ENCODE data around the gene ARSI.

- TF ChIP-seq CTCF (IDR thresholded peaks at IDR 0.05) (no peak), POLR2A (IDR thresholded peaks at IDR 0.05) (no peak), EP300 (IDR thresholded peaks at IDR 0.05) (no peak)
Observed at GRCh38 chr5:150339841-150340240, 37.1 kb upstream of the ARSI start.

Data from tibial nerve (tissue), 4 donors.